ENCODE measurements around the gene FSTL5. TPM values are rescaled to one million over a fixed set of nuclear protein-coding genes. Genes with fewer than 3 reads are reported as not detected.

Gene FSTL5
- total RNA-seq (2022; extraction: Qiagen RNA extraction), result 0.01 to 0.05 TPM (median 0.02 TPM) in 3 of 5 replicates, not detected in the others

GRCh38 chr4:162163892-162164759 lies at the start of gene FSTL5:
Gene FSTL5, minus strand, starts transcription at chr4:162164000. Its CDS starts 52,604 bp downstream, at chr4:162111396.

